ENCODE data around the gene ZNF22.

ZNF22 gene

GRCh38 chr10:44986179-44986578 is 14.5 kb upstream of the ZNF22 start:
- peaks cover 10% of the 10 kb centered on the region for H3K27me3 Mint-ChIP-seq (ENCODE audit: low read depth, poor library complexity)
- no peaks in the 10 kb centered on the region for H3K9me3 Mint-ChIP-seq
- H3K4me1 Mint-ChIP-seq: peaks cover 60% of the 10 kb centered on the region
- no peak for DNase-seq
- H3K36me3 Mint-ChIP-seq (ENCODE audit: low read depth): no peaks in the 10 kb centered on the region
- H3K4me3 Mint-ChIP-seq: no peak overlapping the region
- H3K27ac Mint-ChIP-seq: no peak overlapping the region
- TF ChIP-seq CTCF (IDR thresholded peaks at IDR 0.05): no peak

GRCh38 chr10:44986670-44987069 is 14.1 kb upstream of the ZNF22 start:
- no peak overlapping the region for H3K4me3 Mint-ChIP-seq
- no peaks in the 10 kb centered on the region for H3K36me3 Mint-ChIP-seq (ENCODE audit: low read depth)
- peaks cover 10% of the 10 kb centered on the region for H3K27me3 Mint-ChIP-seq (ENCODE audit: low read depth, poor library complexity)
- no peaks in the 10 kb centered on the region for H3K9me3 Mint-ChIP-seq
- no peak for DNase-seq
- no peak overlapping the region for H3K27ac Mint-ChIP-seq
- peaks cover 60% of the 10 kb centered on the region for H3K4me1 Mint-ChIP-seq
- TF ChIP-seq CTCF (IDR thresholded peaks at IDR 0.05): no peak

GRCh38 chr10:44988957-44989585 is 11.7 kb upstream of the ZNF22 start:
- Mint-ChIP-seq H3K4me1 (peaks cover 49% of the 10 kb centered on the region), H3K36me3 (ENCODE audit: low read depth) (peaks cover 3% of the 10 kb centered on the region), H3K27me3 (ENCODE audit: low read depth, poor library complexity) (peaks cover 10% of the 10 kb centered on the region), H3K27ac (no peak overlapping the region), H3K4me3 (no peak overlapping the region), H3K9me3 (no peaks in the 10 kb centered on the region)
- no peak for DNase-seq
- TF ChIP-seq CTCF (IDR thresholded peaks at IDR 0.05): no peak

GRCh38 chr10:44989597-44990301 is 11.0 kb upstream of the ZNF22 start:
- peaks cover 3% of the 10 kb centered on the region for H3K36me3 Mint-ChIP-seq (ENCODE audit: low read depth)
- H3K4me3 Mint-ChIP-seq: no peak overlapping the region
- no peak for DNase-seq
- H3K9me3 Mint-ChIP-seq: no peaks in the 10 kb centered on the region
- no peak for TF ChIP-seq CTCF (IDR thresholded peaks at IDR 0.05)
- peaks cover 46% of the 10 kb centered on the region for H3K4me1 Mint-ChIP-seq
- H3K27me3 Mint-ChIP-seq (ENCODE audit: low read depth, poor library complexity): peaks cover 10% of the 10 kb centered on the region
- no peak overlapping the region for H3K27ac Mint-ChIP-seq

GRCh38 chr10:44990302-44990655 is 10.4 kb upstream of the ZNF22 start:
- H3K27ac Mint-ChIP-seq: no peak overlapping the region
- H3K36me3 Mint-ChIP-seq (ENCODE audit: low read depth): peaks cover 3% of the 10 kb centered on the region
- peak; percentile 56 for DNase-seq
- peaks cover 46% of the 10 kb centered on the region for H3K4me1 Mint-ChIP-seq
- peak; percentile 45 for TF ChIP-seq CTCF (IDR thresholded peaks at IDR 0.05)
- H3K4me3 Mint-ChIP-seq: peak overlapping the region; percentile 7
- H3K9me3 Mint-ChIP-seq: no peaks in the 10 kb centered on the region
- H3K27me3 Mint-ChIP-seq (ENCODE audit: low read depth, poor library complexity): peaks cover 10% of the 10 kb centered on the region

- peaks cover 3% of the 10 kb centered on the region for H3K36me3 Mint-ChIP-seq (ENCODE audit: low read depth)
- H3K4me1 Mint-ChIP-seq: peaks cover 49% of the 10 kb centered on the region
- H3K27ac Mint-ChIP-seq: no peak overlapping the region
Measured at GRCh38 chr10:44990965-44991364, 9.8 kb upstream of the ZNF22 start.

More at GRCh38 chr10:44990965-44991364, 9.8 kb upstream of the ZNF22 start:
- H3K9me3 Mint-ChIP-seq: no peaks in the 10 kb centered on the region
- DNase-seq: no peak
- H3K4me3 Mint-ChIP-seq: no peak overlapping the region
- no peak for TF ChIP-seq CTCF (IDR thresholded peaks at IDR 0.05)
- H3K27me3 Mint-ChIP-seq (ENCODE audit: low read depth, poor library complexity): peaks cover 10% of the 10 kb centered on the region

Measured in nephron progenitor cell (in vitro differentiated cells).